HCT116 (cell line): ENCODE results near the gene TMTC2. TPM values are rescaled to one million over a fixed set of nuclear protein-coding genes. Genes with fewer than 3 reads are reported as not detected.

Experiments
- ATAC-seq: fragments of 200-7000 bp; cut with Tn5 transposase; 2 replicates; pipeline ENCODE4 v1.9.1; 2020; ENCODE audit warnings: mild to moderate bottlenecking, moderate library complexity
- BruUV-seq: library from RNA; stranded (reverse); fragments of 400-500 nt; replicated peaks from 2 replicates; lab custom pipeline; 2021; lab: Mats Ljungman, UMichigan
- CTCF ChIA-PET: fragments of 300-600 bp; sonication (Branson Sonifier 250); formaldehyde crosslinking; loops from one replicate; lab custom pipeline; 2021; ENCODE audit warnings: antibody characterized with exemption; lab: Charles Lee
- POLR2A ChIA-PET: fragments of 300-600, 350-600 bp; sonication (Branson Sonifier 250); formaldehyde crosslinking; loops from one replicate; lab custom pipeline; 2021; ENCODE audit warnings: antibody characterized with exemption; lab: Charles Lee
- RAD21 ChIA-PET, 2 experiments: fragments of 300-600 bp; sonication (Branson Sonifier 250); formaldehyde crosslinking; loops; one replicate each; lab custom pipeline; 2023; ENCODE audit warnings: low total read pairs in 2 of 2; ENCODE audit not compliant: uncharacterized antibody in 2 of 2, unreplicated experiment in 2 of 2, low non-redundant PET in 1 of 2; lab: Charles Lee
- DNase-seq: peaks from one replicate; pipeline ENCODE4 v3.0.0-alpha.2; 2010; ENCODE audit warnings: low read depth, low spot score
- H2AFZ ChIP-seq: fragments of 200-600 bp; shearing (Covaris generic), sonication (generic); 2 replicates; pipeline ENCODE4 v1.6.1; 2017; ENCODE audit warnings: low read depth, mixed run types, mixed read lengths, antibody characterized with exemption, low read length; ENCODE audit not compliant: poor library complexity, severe bottlenecking
- H3K27ac ChIP-seq: 2 replicates; pipeline ENCODE4 v1.5.1; 2012; ENCODE audit warnings: low read depth, low read length
- H3K27me3 ChIP-seq: fragments of 200-600 bp; sonication (generic); 2 replicates; pipeline ENCODE4 v1.6.1; 2016; ENCODE audit warnings: mixed run types, low read length, mixed read lengths; ENCODE audit not compliant: insufficient read depth
- H3K36me3 ChIP-seq, 2 experiments: fragments of 200-500 bp in 1 of 2; fragments of 200-600 bp in 1 of 2; sonication (Bioruptor generic) in 1 of 2; sonication (generic) in 1 of 2; 2 replicates each; pipeline versions ENCODE4 v1.5.1 to v1.6.1; 2014 to 2016; ENCODE audit warnings: low read length in 2 of 2, inconsistent platforms in 1 of 2, mixed read lengths in 1 of 2, mixed run types in 1 of 2; ENCODE audit not compliant: insufficient read depth in 2 of 2, control insufficient read depth in 1 of 2
- H3K4me1 ChIP-seq, 2 experiments: fragments of 200-600 bp in 1 of 2; sonication (generic) in 1 of 2; 2 replicates each; pipeline versions ENCODE4 v1.5.1 to v1.6.1; 2012 to 2017; ENCODE audit warnings: low read length in 2 of 2, inconsistent platforms in 1 of 2, mild to moderate bottlenecking in 1 of 2, mixed read lengths in 1 of 2, mixed run types in 1 of 2, moderate library complexity in 1 of 2; ENCODE audit not compliant: insufficient read depth in 2 of 2, control insufficient read depth in 1 of 2
- H3K4me2 ChIP-seq: fragments of 200-600 bp; sonication (generic); 2 replicates; pipeline ENCODE4 v1.6.1; 2017; ENCODE audit warnings: mixed run types, low read length, mixed read lengths
- H3K4me3 ChIP-seq, 2 experiments: fragments of 200-600 bp in 1 of 2; sonication (generic) in 1 of 2; replicated peaks in 1 of 2; 2 replicates each; pipeline ENCODE4 v1.5.1; 2011 to 2016; ENCODE audit warnings: low read length in 2 of 2, control low read depth in 1 of 2, low read depth in 1 of 2, mild to moderate bottlenecking in 1 of 2, mixed read lengths in 1 of 2, mixed run types in 1 of 2
- H3K79me2 ChIP-seq: fragments of 200-600 bp; sonication (generic); 2 replicates; pipeline ENCODE4 v1.6.1; 2017; ENCODE audit warnings: mild to moderate bottlenecking, mixed run types, low read length, moderate library complexity, mixed read lengths; ENCODE audit not compliant: insufficient read depth
- H3K9ac ChIP-seq: fragments of 200-600 bp; sonication (generic); 2 replicates; pipeline ENCODE4 v1.6.1; 2016; ENCODE audit warnings: low read length, mixed read lengths
- H3K9me2 ChIP-seq: fragments of 200-600 bp; sonication (generic), shearing (Covaris generic); 2 replicates; pipeline ENCODE4 v1.6.1; 2017; ENCODE audit warnings: mixed run types, mild to moderate bottlenecking, moderate library complexity; ENCODE audit not compliant: insufficient read depth
- H3K9me3 ChIP-seq, 2 experiments: fragments of 200-500 bp in 1 of 2; fragments of 200-600 bp in 1 of 2; sonication (Bioruptor generic) in 1 of 2; sonication (generic) in 1 of 2; 2 replicates each; pipeline ENCODE4 v1.6.1; 2014 to 2017; ENCODE audit warnings: low read length in 2 of 2, mixed read lengths in 2 of 2, inconsistent platforms in 1 of 2, low read depth in 1 of 2, mild to moderate bottlenecking in 1 of 2, mixed run types in 1 of 2, moderate library complexity in 1 of 2; ENCODE audit not compliant: control insufficient read depth in 1 of 2, insufficient read depth in 1 of 2
- H4K20me1 ChIP-seq: fragments of 200-600 bp; sonication (generic), shearing (Covaris generic); 2 replicates; pipeline ENCODE4 v1.6.1; 2017; ENCODE audit warnings: mixed run types, mild to moderate bottlenecking, moderate library complexity; ENCODE audit not compliant: insufficient read depth
- ATF3 ChIP-seq: IDR thresholded peaks from 2 replicates; pipeline ENCODE4 v1.6.1; 2012
- EGR1 ChIP-seq: IDR thresholded peaks from 2 replicates; pipeline ENCODE4 v1.6.1; 2012; ENCODE audit warnings: low read depth
- EZH2 ChIP-seq: fragments of 200-600 bp; sonication (generic); IDR thresholded peaks from 2 replicates; pipeline ENCODE4 v1.6.1; 2017; ENCODE audit warnings: antibody characterized with exemption, mixed run types
- EZH2phosphoT487 ChIP-seq: fragments of 200-600 bp; IDR thresholded peaks from 2 replicates; pipeline ENCODE4 v1.6.1; 2018; ENCODE audit warnings: antibody characterized with exemption, borderline replicate concordance
- JUND ChIP-seq: IDR thresholded peaks from 2 replicates; pipeline ENCODE4 v1.6.1; 2012
- MAX ChIP-seq: IDR thresholded peaks from 2 replicates; pipeline ENCODE4 v1.6.1; 2012
- POLR2A ChIP-seq: IDR thresholded peaks from 2 replicates; pipeline ENCODE4 v1.7.0; 2011; ENCODE audit warnings: borderline replicate concordance; ENCODE audit not compliant: insufficient read depth, insufficient read length; ENCODE audit errors: extremely low read depth
- SIN3A ChIP-seq: IDR thresholded peaks from 2 replicates; pipeline ENCODE4 v1.6.1; 2012; ENCODE audit warnings: low read depth
- SP1 ChIP-seq: IDR thresholded peaks from 2 replicates; pipeline ENCODE4 v1.6.1; 2012; ENCODE audit warnings: low read depth
- SRF ChIP-seq: IDR thresholded peaks from 2 replicates; pipeline ENCODE4 v1.6.1; 2012; ENCODE audit warnings: low read depth
- TCF7L2 ChIP-seq: IDR thresholded peaks from 2 replicates; pipeline ENCODE4 v1.7.0; 2011; ENCODE audit warnings: borderline replicate concordance, inconsistent platforms; ENCODE audit not compliant: insufficient read depth, insufficient read length; ENCODE audit errors: extremely low read depth
- YY1 ChIP-seq: IDR thresholded peaks from 2 replicates; pipeline ENCODE4 v1.6.1; 2011; ENCODE audit warnings: low read length, low read depth, moderate library complexity, mild to moderate bottlenecking; ENCODE audit not compliant: insufficient replicate concordance; ENCODE audit errors: extremely low read depth
- ZFX ChIP-seq: fragments of 450-650 bp; IDR thresholded peaks from 2 replicates; pipeline ENCODE4 v1.6.1; 2017
- ZNF274 ChIP-seq: fragments of 200-500 bp; sonication (Bioruptor generic); IDR thresholded peaks from 2 replicates; pipeline ENCODE4 v1.6.1; 2014; ENCODE audit warnings: mild to moderate bottlenecking, low read depth, low read length, inconsistent platforms
- intact Hi-C: fragments of 100-400 bp; cut with micrococcal nuclease; formaldehyde crosslinking; loops from 2 replicates; pipeline ENCODE4 v1.10.0; 2022
- total RNA-seq: library from RNA; stranded (reverse); gene quantifications from one replicate; pipeline ENCODE4 v1.2.1, GENCODE V29; 2021; ENCODE audit not compliant: unreplicated experiment
- TF ChIP-seq, protein P1 (sequence below), 3 experiments: fragments of 200-600 bp in 1 of 3; sonication (generic) in 1 of 3; IDR thresholded peaks in 2 of 3; conservative IDR thresholded peaks in 1 of 3; 2 replicates each; pipeline ENCODE4 v1.5.1; 2012 to 2017; ENCODE audit warnings: low read depth in 2 of 3, low read length in 2 of 3, antibody characterized with exemption in 1 of 3, borderline replicate concordance in 1 of 3, control low read depth in 1 of 3, mild to moderate bottlenecking in 1 of 3, mixed read lengths in 1 of 3, mixed run types in 1 of 3, moderate library complexity in 1 of 3; ENCODE audit not compliant: insufficient read depth in 1 of 3

Gene TMTC2
- total RNA-seq, 1 experiment from 2014 or later: 11.5 TPM

GRCh38 chr12:83067981-83068380 lies 381.3 kb downstream of the TMTC2 start:
- ATAC-seq (no peak), DNase-seq (no peak)
- Histone ChIP-seq H3K9me3 (no peaks in the 10 kb centered on the region), H3K9ac (no peak overlapping the region), H3K4me3 (no peak overlapping the region), H4K20me1 (no peaks in the 10 kb centered on the region), H3K79me2 (no peaks in the 10 kb centered on the region), H3K4me1 (no peaks in the 10 kb centered on the region), H3K27ac (no peak overlapping the region), H3K36me3 (no peaks in the 10 kb centered on the region), H2AFZ (no peak overlapping the region), H3K9me2 (no peaks in the 10 kb centered on the region), H3K4me2 (no peak overlapping the region), H3K27me3 (no peaks in the 10 kb centered on the region)
- intact Hi-C loops: no loop called here
- BruUV-seq: no TSS peak
- TF ChIP-seq EZH2phosphoT487 (no peak), EZH2 (no peak), YY1 (no peak), ATF3 (no peak), TCF7L2 (no peak), POLR2A (no peak)
- ChIA-PET POLR2A (no interaction called here), CTCF (no interaction called here), RAD21 (no interaction called here)

DNA sequence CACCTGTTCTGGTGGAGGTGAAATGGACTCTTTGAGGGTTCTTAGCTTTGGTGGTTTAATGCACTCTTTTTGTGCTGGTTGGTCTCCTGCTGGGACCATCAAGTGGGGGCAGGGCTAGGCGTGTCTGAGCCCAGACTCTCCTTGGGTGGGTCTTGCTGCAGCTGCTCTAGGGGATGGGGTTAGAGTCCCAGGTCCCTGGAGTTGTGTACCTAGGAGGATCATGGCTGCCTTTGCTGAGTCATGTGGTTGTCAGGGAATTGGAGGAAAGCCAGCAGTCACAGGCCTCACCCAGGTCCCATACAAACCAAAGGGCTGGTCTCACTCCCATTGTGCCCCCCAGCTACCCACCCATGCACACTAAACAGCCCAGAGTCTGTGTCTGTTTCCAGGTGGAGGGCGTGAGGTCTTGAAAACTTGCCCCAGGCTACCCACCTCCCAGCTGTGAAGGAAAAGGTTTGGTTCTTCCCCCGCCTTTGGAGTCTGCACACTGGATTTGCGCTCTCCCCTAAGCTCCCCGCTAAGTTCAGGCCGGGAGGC lies 387.7 kb downstream of the TMTC2 start:
- BruUV-seq: no TSS peak
- ChIA-PET RAD21 (no interaction called here), POLR2A (no interaction called here), CTCF (no interaction called here)
- Histone ChIP-seq H3K27me3 (no peaks in the 10 kb centered on the region), H3K4me2 (no peak overlapping the region), H3K9me2 (no peaks in the 10 kb centered on the region), H3K9ac (no peak overlapping the region), H3K27ac (no peak overlapping the region), H2AFZ (no peak overlapping the region), H3K79me2 (no peaks in the 10 kb centered on the region), H3K4me3 (no peak overlapping the region), H4K20me1 (no peaks in the 10 kb centered on the region), H3K4me1 (no peaks in the 10 kb centered on the region), H3K36me3 (no peaks in the 10 kb centered on the region), H3K9me3 (no peaks in the 10 kb centered on the region)
- intact Hi-C loops: no loop called here
- no peak for DNase-seq
- TF ChIP-seq EGR1 (no peak), POLR2A (no peak), SIN3A (no peak), SP1 (no peak), JUND (no peak), ZNF274 (no peak), YY1 (no peak), SRF (no peak), ZFX (no peak), MAX (no peak)
- TF ChIP-seq, protein P1, sequence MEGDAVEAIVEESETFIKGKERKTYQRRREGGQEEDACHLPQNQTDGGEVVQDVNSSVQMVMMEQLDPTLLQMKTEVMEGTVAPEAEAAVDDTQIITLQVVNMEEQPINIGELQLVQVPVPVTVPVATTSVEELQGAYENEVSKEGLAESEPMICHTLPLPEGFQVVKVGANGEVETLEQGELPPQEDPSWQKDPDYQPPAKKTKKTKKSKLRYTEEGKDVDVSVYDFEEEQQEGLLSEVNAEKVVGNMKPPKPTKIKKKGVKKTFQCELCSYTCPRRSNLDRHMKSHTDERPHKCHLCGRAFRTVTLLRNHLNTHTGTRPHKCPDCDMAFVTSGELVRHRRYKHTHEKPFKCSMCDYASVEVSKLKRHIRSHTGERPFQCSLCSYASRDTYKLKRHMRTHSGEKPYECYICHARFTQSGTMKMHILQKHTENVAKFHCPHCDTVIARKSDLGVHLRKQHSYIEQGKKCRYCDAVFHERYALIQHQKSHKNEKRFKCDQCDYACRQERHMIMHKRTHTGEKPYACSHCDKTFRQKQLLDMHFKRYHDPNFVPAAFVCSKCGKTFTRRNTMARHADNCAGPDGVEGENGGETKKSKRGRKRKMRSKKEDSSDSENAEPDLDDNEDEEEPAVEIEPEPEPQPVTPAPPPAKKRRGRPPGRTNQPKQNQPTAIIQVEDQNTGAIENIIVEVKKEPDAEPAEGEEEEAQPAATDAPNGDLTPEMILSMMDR (IDR thresholded peaks at IDR 0.05 in 2 of 3, conservative IDR thresholded peaks at IDR 0.05 in 1 of 3; ENCODE audit: borderline replicate concordance in 1 of 3, insufficient read depth in 1 of 3, low read depth in 2 of 3, low read length in 2 of 3): no peak
- no peak for ATAC-seq
